ENCODE data around the gene ARAP2.

The ARAP2 gene, protein sequence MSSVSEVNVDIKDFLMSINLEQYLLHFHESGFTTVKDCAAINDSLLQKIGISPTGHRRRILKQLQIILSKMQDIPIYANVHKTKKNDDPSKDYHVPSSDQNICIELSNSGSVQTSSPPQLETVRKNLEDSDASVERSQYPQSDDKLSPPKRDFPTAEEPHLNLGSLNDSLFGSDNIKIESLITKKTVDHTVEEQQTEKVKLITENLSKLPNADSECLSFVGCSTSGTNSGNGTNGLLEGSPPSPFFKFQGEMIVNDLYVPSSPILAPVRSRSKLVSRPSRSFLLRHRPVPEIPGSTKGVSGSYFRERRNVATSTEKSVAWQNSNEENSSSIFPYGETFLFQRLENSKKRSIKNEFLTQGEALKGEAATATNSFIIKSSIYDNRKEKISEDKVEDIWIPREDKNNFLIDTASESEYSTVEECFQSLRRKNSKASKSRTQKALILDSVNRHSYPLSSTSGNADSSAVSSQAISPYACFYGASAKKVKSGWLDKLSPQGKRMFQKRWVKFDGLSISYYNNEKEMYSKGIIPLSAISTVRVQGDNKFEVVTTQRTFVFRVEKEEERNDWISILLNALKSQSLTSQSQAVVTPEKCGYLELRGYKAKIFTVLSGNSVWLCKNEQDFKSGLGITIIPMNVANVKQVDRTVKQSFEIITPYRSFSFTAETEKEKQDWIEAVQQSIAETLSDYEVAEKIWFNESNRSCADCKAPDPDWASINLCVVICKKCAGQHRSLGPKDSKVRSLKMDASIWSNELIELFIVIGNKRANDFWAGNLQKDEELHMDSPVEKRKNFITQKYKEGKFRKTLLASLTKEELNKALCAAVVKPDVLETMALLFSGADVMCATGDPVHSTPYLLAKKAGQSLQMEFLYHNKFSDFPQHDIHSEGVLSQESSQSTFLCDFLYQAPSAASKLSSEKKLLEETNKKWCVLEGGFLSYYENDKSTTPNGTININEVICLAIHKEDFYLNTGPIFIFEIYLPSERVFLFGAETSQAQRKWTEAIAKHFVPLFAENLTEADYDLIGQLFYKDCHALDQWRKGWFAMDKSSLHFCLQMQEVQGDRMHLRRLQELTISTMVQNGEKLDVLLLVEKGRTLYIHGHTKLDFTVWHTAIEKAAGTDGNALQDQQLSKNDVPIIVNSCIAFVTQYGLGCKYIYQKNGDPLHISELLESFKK (N-terminal part only)

GRCh38 chr4:36244257-36245082, at the start of gene ARAP2:
TSS of gene ARAP2 (minus strand) at chr4:36244514. CDS start at chr4:36229486, 15,028 bp downstream.
- peak; percentile 34 for DNase-seq

DNA sequence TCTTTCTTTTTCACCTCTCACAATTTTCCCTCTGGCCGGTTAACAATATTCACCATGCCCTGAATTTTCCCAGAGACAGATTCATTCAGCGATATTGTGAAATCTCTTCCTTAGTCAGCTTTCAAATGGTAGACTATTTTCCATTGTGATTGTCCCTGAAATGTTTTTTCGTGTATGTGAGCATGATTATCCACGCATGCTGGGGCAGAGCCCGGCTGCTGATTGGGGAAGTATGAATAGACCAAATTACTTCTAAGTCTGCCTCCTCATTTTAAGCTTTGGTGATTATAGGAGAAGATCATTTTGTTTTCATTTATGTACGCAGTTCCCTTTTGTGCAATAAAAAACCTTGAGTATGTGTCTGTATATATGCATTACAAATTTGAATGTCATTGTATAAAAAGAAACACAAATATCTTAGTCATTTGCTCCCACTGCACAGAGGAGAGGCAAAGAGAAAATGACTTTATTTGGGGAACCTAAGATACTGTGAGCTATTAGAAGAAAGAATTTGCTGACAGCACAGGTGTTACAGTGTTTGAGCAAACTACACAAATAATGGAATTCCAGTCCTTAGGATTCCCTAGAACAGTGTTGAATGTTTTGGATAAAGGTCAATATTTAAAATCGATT, 48.4 kb upstream of the ARAP2 start:
- no peak for DNase-seq

- no peak for DNase-seq
Measured at GRCh38 chr4:36290641-36291040, 46.3 kb upstream of the ARAP2 start.

GRCh38 chr4:36288731-36289426, 44.6 kb upstream of the ARAP2 start:
- no peak for DNase-seq

GRCh38 chr4:36286481-36286871, 42.2 kb upstream of the ARAP2 start:
- DNase-seq, result no peak

- no peak for DNase-seq
Measured at GRCh38 chr4:36285784-36286480, 41.6 kb upstream of the ARAP2 start.

DNA sequence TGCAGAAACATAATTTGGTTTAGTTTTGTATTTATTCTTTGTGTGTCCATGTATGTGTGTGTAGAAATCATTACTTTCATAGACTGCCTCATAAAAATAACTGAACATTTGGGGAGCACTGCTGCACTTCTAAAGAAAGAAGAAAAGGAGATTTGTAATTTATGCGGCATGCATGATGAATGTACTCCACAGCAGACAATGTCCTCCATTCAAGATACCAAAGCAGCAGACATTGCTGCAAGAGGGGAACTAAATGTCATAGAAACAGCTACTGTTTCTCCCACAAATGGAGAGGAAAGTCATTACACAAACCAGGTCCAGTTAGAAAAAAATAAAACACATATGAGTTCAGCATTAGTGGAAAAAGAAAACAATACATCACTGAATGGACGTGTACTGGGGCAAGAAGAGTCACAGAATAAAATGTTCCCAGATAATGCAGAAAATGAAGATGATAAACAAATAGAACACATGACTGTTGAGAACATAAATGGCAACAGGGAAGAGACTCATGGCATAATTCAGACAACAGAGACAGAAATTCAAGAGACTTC, 39.7 kb upstream of the ARAP2 start:
- no peak for DNase-seq

DNA sequence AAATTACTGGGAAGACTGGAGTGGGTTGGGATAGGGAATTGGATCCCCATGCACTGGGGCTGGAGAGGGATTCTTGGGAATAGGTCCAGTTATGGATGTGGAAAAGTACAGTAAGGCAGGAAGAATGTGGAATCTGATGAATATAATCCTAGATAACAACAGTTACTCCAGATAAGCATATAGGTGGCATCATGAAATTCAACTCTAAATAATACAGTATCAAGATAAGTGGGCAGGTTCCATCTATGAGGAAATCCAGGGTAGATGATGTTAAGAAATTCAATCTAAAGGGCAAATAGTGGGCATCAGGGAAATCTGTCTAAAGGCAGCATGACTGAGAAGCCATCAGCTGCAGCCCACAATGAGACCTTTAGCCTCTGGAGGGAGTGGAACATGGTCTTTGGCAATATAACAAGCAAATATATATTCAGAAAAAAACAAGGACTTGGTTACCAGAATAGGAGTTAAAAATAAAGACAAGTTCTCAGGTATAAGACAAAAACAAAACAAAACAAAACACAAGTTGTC, 38.3 kb upstream of the ARAP2 start:
- DNase-seq, result no peak

- DNase-seq, result no peak
Measured at GRCh38 chr4:36281384-36282106, 37.2 kb upstream of the ARAP2 start, which contains the start of gene DTHD1. TSS of gene DTHD1 (plus strand) at chr4:36281616. CDS start at chr4:36281759, 143 bp downstream.

DNA sequence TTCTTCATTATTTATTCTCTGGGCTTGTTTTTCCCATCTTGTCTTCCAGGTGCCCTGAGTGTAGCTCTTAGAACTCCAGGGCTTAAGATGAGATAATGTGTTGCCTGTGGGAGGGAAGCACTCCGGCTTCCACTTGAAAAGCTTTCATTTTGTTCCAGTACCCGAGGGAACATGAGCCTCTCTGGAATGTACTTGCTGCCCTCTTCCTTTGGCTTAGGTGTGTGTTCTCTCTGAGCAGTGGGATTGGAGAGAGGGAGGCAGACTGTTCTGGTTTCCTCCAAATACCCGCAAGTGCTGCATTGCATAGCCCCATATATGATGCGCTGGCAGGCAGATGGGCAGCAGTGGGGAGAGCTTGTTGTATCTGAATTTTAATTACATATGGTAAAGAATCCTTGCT, 36.2 kb upstream of the ARAP2 start:
- DNase-seq, result no peak

DNA sequence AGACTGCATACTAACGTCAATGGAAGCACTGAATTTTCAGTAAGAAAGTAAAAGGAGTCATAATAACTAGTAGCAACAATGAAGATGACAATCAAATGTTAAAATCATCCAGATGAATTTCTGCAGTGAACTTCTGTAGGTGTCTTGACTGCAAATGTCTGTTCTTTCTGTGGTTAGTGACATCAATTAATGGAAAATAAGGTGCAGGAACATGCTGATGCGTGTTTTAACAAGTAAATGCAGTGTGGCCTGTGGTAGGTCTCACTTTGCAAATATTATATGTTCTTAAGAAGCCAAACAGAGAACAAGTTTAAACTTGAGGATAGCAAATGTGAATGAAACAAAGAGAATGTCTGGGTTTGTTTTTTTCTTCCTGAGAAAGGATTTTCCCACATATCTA, 34.5 kb upstream of the ARAP2 start:
- DNase-seq, result no peak

- DNase-seq, result no peak
Measured at GRCh38 chr4:36277533-36277932, 33.2 kb upstream of the ARAP2 start.

DNA sequence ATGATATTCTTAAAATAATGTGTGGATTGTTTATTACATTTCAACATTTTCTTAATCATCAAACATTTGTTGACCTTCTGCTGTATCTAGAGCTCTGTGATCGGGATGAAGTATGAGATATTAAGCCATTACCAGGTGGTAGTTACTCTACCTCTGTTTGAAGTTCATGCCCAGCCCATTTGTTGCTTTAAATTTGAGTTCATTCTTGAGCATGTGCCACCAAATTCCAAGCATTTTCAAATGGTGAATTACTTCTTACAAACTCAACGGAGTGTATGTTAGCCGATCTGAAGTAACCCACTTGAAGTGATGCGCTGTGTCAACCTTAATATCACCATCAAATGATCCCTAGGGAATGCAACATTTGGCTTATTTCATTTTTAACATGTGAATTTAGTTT, 29.8 kb upstream of the ARAP2 start:
- DNase-seq, result no peak

- DNase-seq, result no peak
Measured at GRCh38 chr4:36273276-36273675, 29.0 kb upstream of the ARAP2 start.

GRCh38 chr4:36269533-36270173, 25.3 kb upstream of the ARAP2 start:
- DNase-seq, result no peak

DNA sequence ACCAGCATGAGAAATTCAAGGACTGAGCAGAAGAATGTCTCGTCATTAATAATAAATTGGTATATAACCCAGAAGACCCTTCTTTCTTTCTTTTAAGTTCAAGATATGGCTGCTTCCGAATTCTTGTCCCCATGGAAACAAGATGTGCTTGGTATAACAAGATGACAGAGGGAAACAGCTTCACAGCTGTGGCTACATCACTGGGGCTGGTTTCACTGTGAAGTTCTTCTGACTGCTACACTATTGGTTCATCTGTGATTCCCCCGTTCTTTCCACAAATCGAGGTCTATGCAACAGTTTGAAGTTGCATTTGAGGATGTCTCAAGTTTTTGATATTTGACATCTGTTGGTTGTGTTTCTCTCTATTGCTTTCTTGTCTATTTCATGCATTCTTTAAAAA, 24.8 kb upstream of the ARAP2 start:
- no peak for DNase-seq

DNA sequence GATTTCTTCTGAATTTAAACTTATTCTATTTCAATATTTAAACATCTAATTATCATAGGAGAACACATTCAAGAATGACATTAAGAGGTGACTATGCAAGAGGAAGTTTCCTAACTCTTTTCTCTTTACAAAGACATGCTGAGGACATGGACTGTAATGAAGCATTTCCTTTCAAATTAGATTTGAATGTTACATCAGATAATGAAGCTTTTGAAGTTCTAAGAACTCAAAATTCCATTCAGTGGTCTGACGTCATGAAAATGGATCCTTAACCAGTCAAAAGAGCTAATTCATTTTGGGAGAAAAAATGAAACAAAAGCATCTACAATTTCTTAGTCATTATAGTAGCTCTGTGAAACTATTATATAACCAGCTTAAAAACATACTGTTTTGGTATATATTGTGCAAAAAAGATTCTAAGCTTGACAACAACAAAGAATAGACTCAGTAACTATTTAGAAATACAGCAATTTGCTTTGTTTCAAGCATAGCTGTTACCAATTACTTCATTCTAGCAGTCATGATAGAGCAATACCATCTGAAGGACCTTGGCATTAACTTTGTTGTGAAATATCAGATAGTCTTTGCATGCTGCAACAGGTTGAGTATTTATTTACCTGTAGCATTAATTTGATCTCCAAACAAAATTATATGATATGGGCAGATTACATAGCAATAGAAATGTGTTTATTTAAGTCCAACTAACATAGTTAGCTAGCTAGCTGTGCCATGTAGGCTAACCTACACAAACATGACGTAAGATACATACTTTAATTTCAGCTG, 23.4 kb upstream of the ARAP2 start:
- no peak for DNase-seq

Data from right hindlimb (tissue), 1 donor.